Calu3 (cell line): ENCODE measurements around the gene FAM72D. TPM values are rescaled to one million over a fixed set of nuclear protein-coding genes. Genes with fewer than 3 reads are reported as not detected.

Experiments
- total RNA-seq: library from RNA; stranded (reverse); gene quantifications from 2 replicates; pipeline ENCODE4 v1.2.3, GENCODE V29; 2022

Gene FAM72D
- total RNA-seq, 1 experiment from 2014 or later: 10.3 TPM

Other genes starting within 250 kb of the FAM72D start
- 31.6 and 34.9 TPM in 2 replicates for gene SRGAP2B, start 646 bp upstream of the FAM72D start, total RNA-seq
- not detected in 2 replicates for gene PPIAL4D, start 146.2 kb downstream of the FAM72D start, total RNA-seq